DOHH2 (cell line): ENCODE measurements around the gene TP63.

ENCODE experiments used
- H3F3A ChIP-seq: fragments of 200-600 bp; sonication (generic), shearing (Covaris generic); 2 replicates; pipeline ENCODE4 v1.6.0; 2016; ENCODE audit warnings: antibody characterized with exemption, mild to moderate bottlenecking; ENCODE audit not compliant: control insufficient read depth, insufficient read depth
- H3K27ac ChIP-seq: fragments of 200-600 bp; sonication (generic); 2 replicates; pipeline ENCODE4 v1.5.1; 2014; ENCODE audit warnings: low read depth, mild to moderate bottlenecking, low read length, moderate library complexity
- H3K27me3 ChIP-seq: fragments of 200-600 bp; sonication (generic); 2 replicates; pipeline ENCODE4 v1.6.1; 2014; ENCODE audit warnings: mild to moderate bottlenecking, low read length, mixed read lengths; ENCODE audit not compliant: control insufficient read depth
- H3K36me3 ChIP-seq: fragments of 200-600 bp; sonication (generic); 2 replicates; pipeline ENCODE4 v1.6.1; 2014; ENCODE audit warnings: mild to moderate bottlenecking, low read length, moderate library complexity, mixed read lengths; ENCODE audit not compliant: control insufficient read depth
- H3K4me1 ChIP-seq: fragments of 200-600 bp; sonication (generic); 2 replicates; pipeline ENCODE4 v1.6.1; 2014; ENCODE audit warnings: mild to moderate bottlenecking, low read length, mixed read lengths; ENCODE audit not compliant: control insufficient read depth
- H3K4me2 ChIP-seq: fragments of 200-600 bp; sonication (generic); 2 replicates; pipeline ENCODE4 v1.6.0; 2014; ENCODE audit warnings: mild to moderate bottlenecking, low read length, moderate library complexity
- H3K4me3 ChIP-seq: fragments of 200-600 bp; sonication (generic); 2 replicates; pipeline ENCODE4 v1.5.1; 2014; ENCODE audit warnings: mild to moderate bottlenecking, low read length, mixed read lengths
- H3K79me2 ChIP-seq: fragments of 200-600 bp; sonication (generic); 2 replicates; pipeline ENCODE4 v1.6.1; 2014; ENCODE audit warnings: mild to moderate bottlenecking, low read length, mixed read lengths; ENCODE audit not compliant: control insufficient read depth
- H3K9me2 ChIP-seq: fragments of 200-600 bp; sonication (generic); replicated peaks from 2 replicates; pipeline ENCODE4 v1.6.1; 2014; ENCODE audit warnings: mild to moderate bottlenecking, low read length, mixed read lengths; ENCODE audit not compliant: control insufficient read depth
- H3K9me3 ChIP-seq: fragments of 200-600 bp; sonication (generic); 2 replicates; pipeline ENCODE4 v1.6.1; 2014; ENCODE audit warnings: antibody characterized with exemption, low read length, mixed read lengths; ENCODE audit not compliant: control insufficient read depth, insufficient read depth
- H4K20me1 ChIP-seq: fragments of 200-600 bp; sonication (generic); 2 replicates; pipeline ENCODE4 v1.6.0; 2014; ENCODE audit warnings: low read depth, mild to moderate bottlenecking, antibody characterized with exemption, low read length, moderate library complexity; ENCODE audit not compliant: control insufficient read depth, insufficient read depth
- CTCF ChIP-seq: fragments of 200-600 bp; sonication (generic); IDR thresholded peaks from one replicate; pipeline ENCODE4 v1.5.1; 2014; ENCODE audit warnings: antibody characterized with exemption, mild to moderate bottlenecking, low read depth, low read length; ENCODE audit not compliant: poor library complexity, severe bottlenecking
- EZH2phosphoT487 ChIP-seq: fragments of 200-600 bp; sonication (generic); IDR thresholded peaks from 2 replicates; pipeline ENCODE4 v1.6.1; 2017; ENCODE audit warnings: borderline replicate concordance, mild to moderate bottlenecking, antibody characterized with exemption, low read length, moderate library complexity, mixed read lengths

The TP63 gene

GRCh38 chr3:189820365-189820720 is 189.2 kb downstream of the TP63 start:
- no peaks in the 10 kb centered on the region for H3K36me3 ChIP-seq
- no peak overlapping the region for H3K4me2 ChIP-seq
- H3K4me3 ChIP-seq: no peak overlapping the region
- no peaks in the 10 kb centered on the region for H3K9me2 ChIP-seq
- H3K27me3 ChIP-seq: no peaks in the 10 kb centered on the region
- H3K9me3 ChIP-seq: no peaks in the 10 kb centered on the region
- H4K20me1 ChIP-seq: no peaks in the 10 kb centered on the region
- no peaks in the 10 kb centered on the region for H3K79me2 ChIP-seq
- 0 out of 2 replicates have a peak, but pooled peaks cover 4% of the 10 kb centered on the region for H3K4me1 ChIP-seq
- no peaks in the 10 kb centered on the region for H3F3A ChIP-seq
- no peak overlapping the region for H3K27ac ChIP-seq
- no peak for TF ChIP-seq EZH2phosphoT487
- TF ChIP-seq CTCF: no peak

- TF ChIP-seq EZH2phosphoT487: no peak
- TF ChIP-seq CTCF: no peak
- Histone ChIP-seq H3K9me3 (no peaks in the 10 kb centered on the region), H3K27me3 (no peaks in the 10 kb centered on the region), H3K27ac (no peak overlapping the region), H4K20me1 (no peaks in the 10 kb centered on the region), H3K4me2 (no peak overlapping the region), H3K4me3 (no peak overlapping the region), H3F3A (no peaks in the 10 kb centered on the region), H3K4me1 (0 out of 2 replicates have a peak, but pooled peaks cover 4% of the 10 kb centered on the region), H3K9me2 (no peaks in the 10 kb centered on the region), H3K36me3 (no peaks in the 10 kb centered on the region), H3K79me2 (no peaks in the 10 kb centered on the region)
Measured at GRCh38 chr3:189821262-189821661, 190.1 kb downstream of the TP63 start.

- H3K9me2 ChIP-seq: no peaks in the 10 kb centered on the region
- no peaks in the 10 kb centered on the region for H3K36me3 ChIP-seq
- no peaks in the 10 kb centered on the region for H3K27me3 ChIP-seq
- TF ChIP-seq CTCF: no peak
- TF ChIP-seq EZH2phosphoT487: no peak
- H4K20me1 ChIP-seq: no peaks in the 10 kb centered on the region
- no peaks in the 10 kb centered on the region for H3K9me3 ChIP-seq
- no peak overlapping the region for H3K27ac ChIP-seq
- no peaks in the 10 kb centered on the region for H3F3A ChIP-seq
- H3K79me2 ChIP-seq: no peaks in the 10 kb centered on the region
- no peak overlapping the region for H3K4me2 ChIP-seq
- 0 out of 2 replicates have a peak, but pooled peaks cover 4% of the 10 kb centered on the region for H3K4me1 ChIP-seq
- no peak overlapping the region for H3K4me3 ChIP-seq
Measured at GRCh38 chr3:189822726-189823125, 191.5 kb downstream of the TP63 start.
